OCI-LY1 (cell line): ENCODE results near the gene GABRA5.

Experiments used
- CTCF ChIP-seq: fragments of 200-600 bp; sonication (generic), shearing (Covaris generic); IDR thresholded peaks from 2 replicates; pipeline ENCODE4 v1.5.1; 2017; ENCODE audit warnings: mild to moderate bottlenecking, antibody characterized with exemption, low read length, moderate library complexity, mixed read lengths
- EZH2 ChIP-seq: fragments of 200-600 bp; sonication (generic), shearing (Covaris generic); IDR thresholded peaks from 2 replicates; pipeline ENCODE4 v1.8.0; 2017; ENCODE audit warnings: borderline replicate concordance, mixed run types, mild to moderate bottlenecking, antibody characterized with exemption, low read length, moderate library complexity, mixed read lengths

GRCh38 chr15:26874774-26875475 lies 8.1 kb downstream of the GABRA5 start:
- TF ChIP-seq CTCF (no peak), EZH2 (no peak)
